Gastrocnemius medialis (tissue), 4 donors: ENCODE results near the gene MMP10. TPM values are rescaled to one million over a fixed set of nuclear protein-coding genes. Genes with fewer than 3 reads are reported as not detected.

ENCODE experiments used
- ATAC-seq, 2 donors: fragments of 150-250 bp; one replicate each; pipeline ENCODE4 v1.9.1; 2016
- DNase-seq, 2 donors: peaks; one replicate each; pipeline ENCODE4 v3.0.0-alpha.2; 2019
- H3K27ac ChIP-seq, 4 donors: fragments of 200-600 bp; sonication (generic); 1 replicate in 1 of 4; 2 replicates in 3 of 4; pipeline ENCODE4 v1.5.1; 2016 to 2018; ENCODE audit warnings: mild to moderate bottlenecking in 2 of 4, moderate library complexity in 1 of 4
- H3K27me3 ChIP-seq, 3 donors: fragments of 200-600 bp; sonication (generic) in 2 of 3; 1 replicate in 1 of 3; 2 replicates in 2 of 3; pipeline versions ENCODE4 v1.5.1 to v1.6.0; 2016 to 2019; ENCODE audit warnings: mild to moderate bottlenecking in 1 of 3, moderate library complexity in 1 of 3
- H3K36me3 ChIP-seq, 2 donors: fragments of 200-600 bp; sonication (generic) in 1 of 2; one replicate each; pipeline ENCODE4 v1.5.1; 2017 to 2018
- H3K4me1 ChIP-seq, 2 donors: fragments of 200-600 bp; sonication (generic) in 1 of 2; one replicate each; pipeline ENCODE4 v1.5.1; 2016 to 2017; ENCODE audit warnings: mild to moderate bottlenecking in 2 of 2
- H3K4me3 ChIP-seq, 4 donors: fragments of 200-600 bp; sonication (generic) in 3 of 4; 1 replicate in 1 of 4; 2 replicates in 3 of 4; pipeline ENCODE4 v1.5.1; 2016 to 2019; ENCODE audit warnings: mild to moderate bottlenecking in 2 of 4
- H3K9me3 ChIP-seq, 3 donors: fragments of 200-600 bp; sonication (generic) in 2 of 3; 1 replicate in 1 of 3; 2 replicates in 2 of 3; pipeline ENCODE4 v1.5.1; 2016 to 2019
- CTCF ChIP-seq, 5 experiments: fragments of 450-650 bp in 3 of 5; fragments of 200-600 bp in 2 of 5; sonication (generic) in 2 of 5; IDR thresholded peaks in 4 of 5; conservative IDR thresholded peaks in 1 of 5; 1 replicate in 4 of 5; 2 replicates in 1 of 5; pipeline ENCODE4 v1.5.1; 2016 to 2019; ENCODE audit warnings: antibody characterized with exemption in 5 of 5, mild to moderate bottlenecking in 3 of 5, moderate library complexity in 3 of 5
- POLR2A ChIP-seq, 2 donors: fragments of 450-650 bp; IDR thresholded peaks; one replicate each; pipeline ENCODE4 v1.6.1; 2017; ENCODE audit warnings: antibody characterized with exemption in 2 of 2, mild to moderate bottlenecking in 2 of 2, moderate library complexity in 2 of 2
- in situ Hi-C, 4 donors: fragments of 200-750 bp; cut with MboI; loops; one replicate each; pipeline versions ENCODE4 v1.15.0 to v1.8.0; 2017; ENCODE audit warnings: low sequenced_read_pairs in 4 of 4
- intact Hi-C: fragments of 100-400 bp; cut with DNase I; formaldehyde crosslinking; loops from one replicate; pipeline ENCODE4 v1.15.1; 2023; ENCODE audit warnings: low total_unique reads
- total RNA-seq, 4 donors: library from RNA; depleted of rRNA; stranded (reverse); fragments of >200 nt; gene quantifications; one replicate each; pipeline versions ENCODE4 v1.1.0 to v1.2.3, GENCODE V29; 2016

MMP10 gene
- total RNA-seq, 4 donors from 2014 or later: not detected

- in situ Hi-C loops: no loop called here
- no peaks in the 10 kb centered on the region for H3K4me1 ChIP-seq
- H3K4me3 ChIP-seq: no peak overlapping the region
- no peaks in the 10 kb centered on the region for H3K36me3 ChIP-seq
- H3K27ac ChIP-seq: no peak overlapping the region
- ATAC-seq (no peak), DNase-seq (no peak)
- H3K9me3 ChIP-seq: no peaks in the 10 kb centered on the region
- TF ChIP-seq POLR2A (IDR thresholded peaks at IDR 0.05) (no peak), CTCF (IDR thresholded peaks at IDR 0.05 in 4 of 5, conservative IDR thresholded peaks at IDR 0.05 in 1 of 5) (no peak)
- no peaks in the 10 kb centered on the region for H3K27me3 ChIP-seq
- intact Hi-C loops: no loop called here
Measured at GRCh38 chr11:102794382-102794781, 14.0 kb upstream of the MMP10 start.

- ATAC-seq: no peak
- Histone ChIP-seq H3K9me3 (no peaks in the 10 kb centered on the region), H3K4me3 (no peak overlapping the region), H3K4me1 (no peaks in the 10 kb centered on the region), H3K27ac (no peak overlapping the region), H3K27me3 (no peaks in the 10 kb centered on the region), H3K36me3 (no peaks in the 10 kb centered on the region)
- intact Hi-C loops (no loop called here), in situ Hi-C loops (no loop called here)
- no peak for DNase-seq
- no peak for TF ChIP-seq POLR2A (IDR thresholded peaks at IDR 0.05)
- TF ChIP-seq CTCF (IDR thresholded peaks at IDR 0.05 in 4 of 5, conservative IDR thresholded peaks at IDR 0.05 in 1 of 5): no peak
Measured at GRCh38 chr11:102793677-102794290, 13.4 kb upstream of the MMP10 start.

- in situ Hi-C loops: no loop called here
- ATAC-seq: no peak
- DNase-seq: no peak
- intact Hi-C loops: no loop called here
- Histone ChIP-seq H3K36me3 (no peaks in the 10 kb centered on the region), H3K4me1 (no peaks in the 10 kb centered on the region), H3K4me3 (no peak overlapping the region), H3K9me3 (no peaks in the 10 kb centered on the region), H3K27me3 (no peaks in the 10 kb centered on the region), H3K27ac (no peak overlapping the region)
- TF ChIP-seq CTCF (IDR thresholded peaks at IDR 0.05 in 4 of 5, conservative IDR thresholded peaks at IDR 0.05 in 1 of 5) (no peak), POLR2A (IDR thresholded peaks at IDR 0.05) (no peak)
Measured at GRCh38 chr11:102792604-102793003, 12.2 kb upstream of the MMP10 start.

GRCh38 chr11:102791271-102792036 lies 11.0 kb upstream of the MMP10 start:
- Histone ChIP-seq H3K36me3 (no peaks in the 10 kb centered on the region), H3K9me3 (no peaks in the 10 kb centered on the region), H3K4me1 (no peaks in the 10 kb centered on the region), H3K27me3 (no peaks in the 10 kb centered on the region), H3K27ac (peak overlapping the region in 1 of 4 donors; percentile 9), H3K4me3 (no peak overlapping the region)
- peak; percentile 74 to 81 for ATAC-seq
- intact Hi-C loops: no loop called here
- TF ChIP-seq POLR2A (IDR thresholded peaks at IDR 0.05) (no peak), CTCF (IDR thresholded peaks at IDR 0.05 in 4 of 5, conservative IDR thresholded peaks at IDR 0.05 in 1 of 5) (no peak)
- in situ Hi-C loops: no loop called here
- DNase-seq: peak in 1 of 2 donors; percentile 24
